GM19397 (cell line): ENCODE data around the gene SLAMF9.

Source experiments
- ATAC-seq: cut with Tn5 transposase; IDR thresholded peaks from one replicate; pipeline ENCODE4 v1.9.1; 2021; ENCODE audit warnings: mild to moderate bottlenecking, moderate library complexity; ENCODE audit not compliant: unreplicated experiment

Gene SLAMF9

DNA sequence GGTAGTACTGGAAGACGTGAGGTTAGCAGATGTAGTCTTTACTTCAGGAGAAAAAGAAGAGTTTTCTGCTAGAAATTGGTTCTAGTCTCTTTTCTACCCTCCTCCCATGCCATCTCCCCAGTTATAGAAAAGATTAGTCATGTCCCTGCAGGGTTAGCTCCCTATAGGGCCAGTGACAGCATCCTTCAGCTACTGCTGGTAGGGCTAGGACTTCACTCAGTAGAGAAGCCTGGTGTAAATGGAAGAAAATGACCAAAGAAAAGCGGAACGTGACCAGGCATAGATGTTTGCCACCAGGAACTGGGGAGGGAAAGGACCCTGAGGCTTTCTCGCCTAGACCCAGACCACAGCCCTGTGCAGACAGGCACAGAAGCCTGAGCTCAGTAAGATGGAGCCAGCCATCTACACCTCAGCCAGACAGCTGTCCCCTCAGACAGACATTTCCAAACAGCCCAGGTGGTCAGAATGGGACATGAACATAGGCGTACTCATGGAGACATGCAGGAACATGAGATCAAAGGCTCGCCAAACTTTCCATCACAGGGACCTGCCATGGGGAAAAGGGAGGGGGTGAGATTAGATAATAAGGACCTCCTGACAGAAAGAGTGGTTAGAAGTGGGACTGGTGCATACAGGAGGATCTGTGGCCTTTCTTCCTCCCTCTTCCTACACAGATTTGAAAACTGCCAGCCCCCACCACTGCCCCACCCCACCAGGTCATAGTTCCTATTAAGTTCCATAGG lies 23.5 kb upstream of the SLAMF9 start:
- no peak for ATAC-seq

DNA sequence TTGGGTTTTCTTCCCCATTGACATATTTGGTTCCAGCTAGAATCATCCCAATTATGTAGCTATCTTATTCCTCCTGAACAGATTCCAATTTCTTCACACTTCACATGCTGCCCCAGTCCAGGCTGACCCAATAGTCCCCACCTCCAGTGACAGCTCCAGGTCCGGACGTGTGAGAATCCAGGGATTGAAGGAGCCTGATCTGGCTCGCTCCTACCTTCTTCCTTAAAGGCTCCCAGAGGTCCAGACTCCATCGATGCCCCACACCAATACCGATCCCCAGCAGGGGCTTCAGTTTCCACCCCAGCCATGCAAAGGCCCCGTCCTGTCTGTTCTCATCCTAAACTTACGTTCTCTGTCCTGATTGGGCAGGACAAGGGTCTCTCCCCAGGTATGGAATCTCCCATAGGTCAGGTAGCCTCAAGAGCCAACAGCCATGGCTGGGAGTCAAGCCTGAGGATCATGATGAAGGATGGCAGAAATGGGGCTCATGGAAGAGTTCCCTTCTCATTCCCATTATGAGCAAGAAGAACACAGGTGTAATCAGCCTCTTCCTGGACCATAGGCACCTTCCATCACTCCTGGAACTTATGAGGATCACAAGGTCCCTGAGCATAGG lies 20.4 kb upstream of the SLAMF9 start:
- no peak for ATAC-seq

DNA sequence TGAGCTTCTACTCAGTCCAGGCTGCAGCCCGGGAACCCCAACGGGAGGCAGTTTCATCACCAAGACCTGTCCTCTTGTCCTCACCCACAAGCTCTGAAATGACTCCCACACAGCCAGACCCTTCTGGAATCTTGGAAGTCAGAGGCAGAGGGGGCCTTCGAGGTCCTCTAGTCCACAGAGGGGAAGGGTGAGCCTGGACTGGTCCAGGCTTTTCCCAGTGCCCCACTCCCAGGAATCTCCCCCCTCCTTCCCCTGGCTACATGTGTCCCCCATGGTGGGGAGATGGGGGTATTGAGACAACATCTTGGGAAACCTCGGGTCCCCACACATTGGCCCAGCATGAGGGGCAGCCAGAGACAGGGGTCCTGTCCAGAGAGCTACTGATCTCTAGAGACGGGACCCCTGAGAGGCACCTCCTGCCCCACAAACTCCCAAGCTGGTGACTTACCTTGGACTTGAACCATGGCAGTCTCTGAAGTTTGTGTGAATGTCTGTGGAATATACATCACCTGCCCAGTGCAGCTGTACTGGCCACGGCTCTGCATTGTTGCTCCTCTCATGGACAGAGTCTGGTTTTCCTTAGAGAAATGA lies 19.4 kb upstream of the SLAMF9 start:
- ATAC-seq, result no peak

DNA sequence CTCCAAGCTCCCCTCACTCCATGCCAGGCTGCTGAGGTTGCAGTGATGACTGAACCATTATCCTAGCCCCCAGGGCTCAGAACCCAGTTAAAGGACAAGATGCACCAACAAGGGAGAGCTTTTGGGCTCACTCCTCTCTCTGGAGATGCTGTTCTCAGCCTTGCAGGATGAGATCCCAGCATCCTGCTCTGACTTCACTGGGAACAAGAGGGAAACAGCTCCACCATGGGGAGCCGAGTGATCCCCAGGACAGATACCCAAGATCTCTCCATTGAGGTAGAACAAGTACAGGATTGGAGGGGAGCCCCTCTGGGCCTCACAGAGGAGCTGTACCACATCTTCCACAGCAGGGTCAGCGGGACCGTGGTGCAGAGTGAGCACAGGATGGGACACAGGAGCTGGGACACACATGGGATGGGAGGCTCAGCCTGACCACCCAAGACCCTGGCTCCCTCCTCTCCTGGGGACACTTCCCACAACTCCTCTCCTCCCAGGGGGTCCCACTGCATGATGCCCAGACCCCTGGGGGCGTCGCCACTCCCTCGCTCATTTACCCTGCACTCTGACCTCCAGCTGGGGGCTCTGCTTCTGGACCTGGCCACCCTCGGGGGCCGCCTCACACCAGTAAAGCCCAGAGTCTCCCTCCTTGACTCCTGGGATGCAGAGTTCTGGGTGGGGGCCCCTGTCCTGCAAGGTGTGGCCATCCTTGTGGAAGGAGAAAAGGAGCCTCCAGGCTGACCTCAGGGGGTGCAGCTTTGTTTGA lies 18.6 kb upstream of the SLAMF9 start:
- ATAC-seq, result no peak

DNA sequence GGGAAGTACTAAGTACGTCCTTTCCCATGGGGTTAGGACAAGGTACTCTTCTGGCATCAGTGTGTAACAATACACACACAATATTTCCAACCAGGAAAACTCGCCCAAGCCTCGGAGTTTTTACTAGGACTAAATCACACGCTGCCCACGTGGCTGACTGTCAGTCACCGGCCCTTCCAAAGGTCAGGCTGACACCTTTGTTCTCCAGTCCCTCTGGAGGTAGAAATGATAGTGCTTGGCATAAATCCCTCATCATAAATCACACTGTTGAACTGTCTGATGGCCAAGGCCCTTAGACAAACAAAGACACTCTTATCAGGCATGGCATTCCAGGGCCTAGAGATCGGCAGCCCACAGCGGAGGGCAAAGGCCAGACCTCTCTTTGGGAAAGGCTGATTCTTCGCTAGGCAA lies 16.9 kb upstream of the SLAMF9 start:
- ATAC-seq, result no peak

DNA sequence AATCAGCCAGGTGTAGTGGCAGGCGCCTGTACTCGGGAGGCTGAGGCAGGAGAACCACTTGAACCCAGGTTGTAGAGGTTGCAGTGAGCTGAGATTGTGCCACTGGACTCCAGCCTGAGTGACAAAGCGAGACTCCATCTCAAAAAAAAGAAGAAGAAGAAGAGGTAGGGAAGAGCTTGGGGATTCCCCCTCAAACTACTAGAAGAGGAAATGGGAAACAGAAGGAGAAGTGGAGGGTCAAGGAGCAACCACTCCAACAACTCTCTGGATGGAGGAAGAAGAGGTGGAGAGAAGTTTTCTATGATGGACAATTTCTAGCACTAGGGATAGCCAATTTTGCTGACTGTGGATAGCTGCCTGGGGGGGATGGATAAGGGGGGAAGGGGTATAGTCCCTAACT lies 14.9 kb upstream of the SLAMF9 start:
- ATAC-seq, result no peak

DNA sequence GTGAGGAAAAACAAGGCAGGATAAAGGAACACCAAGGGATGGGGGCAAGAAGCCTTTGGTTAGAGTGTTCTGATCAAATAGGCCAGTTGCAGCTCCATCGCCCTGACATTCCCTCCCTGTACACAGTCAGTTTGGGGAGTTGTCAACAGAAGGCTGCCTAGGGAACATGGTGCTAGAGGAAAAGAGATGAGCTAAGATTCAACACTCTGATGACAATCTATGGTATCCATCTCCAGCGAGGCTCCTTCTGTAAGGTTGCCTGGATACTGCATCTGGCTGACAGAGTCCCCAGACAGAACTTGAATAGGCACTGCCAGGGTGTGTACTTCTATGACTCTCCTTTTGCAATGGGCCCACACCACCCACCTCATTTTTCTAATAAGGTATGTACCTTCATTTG lies 11.2 kb upstream of the SLAMF9 start:
- ATAC-seq, result no peak

DNA sequence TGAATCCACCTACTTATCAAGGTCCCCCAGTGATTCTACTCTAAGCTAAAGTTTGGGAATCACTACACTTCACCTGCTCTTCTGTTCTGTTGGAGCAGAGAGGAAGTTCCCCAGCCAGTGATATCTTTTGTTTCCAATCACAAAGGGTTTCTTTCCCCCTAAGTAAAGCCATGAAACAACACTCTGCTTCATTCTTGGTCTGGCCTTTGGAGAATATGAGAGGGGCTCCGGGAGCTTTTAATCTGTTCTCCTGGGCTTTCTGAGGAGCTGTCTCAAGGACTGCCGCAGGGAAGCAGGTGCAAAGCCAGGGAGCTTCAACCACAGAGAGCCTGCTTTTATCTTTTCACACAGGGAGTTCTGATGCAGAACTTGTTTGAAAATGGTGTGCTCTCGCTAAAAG lies 10.1 kb upstream of the SLAMF9 start:
- no peak for ATAC-seq

DNA sequence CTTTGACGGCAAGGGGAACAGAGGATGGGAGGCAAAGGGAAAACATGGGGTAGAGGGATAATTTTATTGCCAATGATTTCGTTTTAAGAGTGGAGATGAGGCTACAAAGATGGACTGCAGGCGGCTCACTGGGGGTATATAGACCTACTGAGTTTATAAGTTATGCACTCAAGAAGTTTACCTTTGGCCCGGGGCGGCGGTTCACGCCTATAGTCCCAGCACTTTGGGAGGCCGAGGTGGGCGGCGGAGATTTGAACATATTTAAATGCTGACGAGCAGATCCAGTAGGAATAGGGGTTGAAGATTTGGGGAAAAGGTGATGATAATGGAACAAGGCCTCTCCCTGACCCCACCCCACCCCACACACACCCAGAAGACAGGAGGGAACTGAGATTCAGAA lies 8.1 kb upstream of the SLAMF9 start:
- ATAC-seq, result no peak

DNA sequence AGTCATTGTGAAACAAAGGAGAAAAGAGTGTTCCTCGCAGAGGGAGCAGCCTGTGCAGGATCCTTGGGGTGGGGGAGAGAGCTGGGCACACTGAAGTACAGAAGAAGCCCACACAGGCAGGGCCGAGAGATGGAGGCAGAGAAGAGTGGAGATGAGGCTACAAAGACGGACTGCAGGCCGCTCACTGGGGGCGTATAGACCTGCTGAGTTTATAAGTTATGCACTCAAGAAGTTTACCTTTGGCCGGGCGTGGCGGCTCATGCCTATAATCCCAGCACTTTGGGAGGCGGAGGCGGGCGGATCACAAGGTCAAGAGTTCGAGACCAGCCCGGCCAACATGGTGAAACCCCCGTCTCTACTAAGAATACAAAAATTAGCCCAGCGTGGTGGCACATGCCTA lies 7.6 kb upstream of the SLAMF9 start:
- ATAC-seq, result no peak

DNA sequence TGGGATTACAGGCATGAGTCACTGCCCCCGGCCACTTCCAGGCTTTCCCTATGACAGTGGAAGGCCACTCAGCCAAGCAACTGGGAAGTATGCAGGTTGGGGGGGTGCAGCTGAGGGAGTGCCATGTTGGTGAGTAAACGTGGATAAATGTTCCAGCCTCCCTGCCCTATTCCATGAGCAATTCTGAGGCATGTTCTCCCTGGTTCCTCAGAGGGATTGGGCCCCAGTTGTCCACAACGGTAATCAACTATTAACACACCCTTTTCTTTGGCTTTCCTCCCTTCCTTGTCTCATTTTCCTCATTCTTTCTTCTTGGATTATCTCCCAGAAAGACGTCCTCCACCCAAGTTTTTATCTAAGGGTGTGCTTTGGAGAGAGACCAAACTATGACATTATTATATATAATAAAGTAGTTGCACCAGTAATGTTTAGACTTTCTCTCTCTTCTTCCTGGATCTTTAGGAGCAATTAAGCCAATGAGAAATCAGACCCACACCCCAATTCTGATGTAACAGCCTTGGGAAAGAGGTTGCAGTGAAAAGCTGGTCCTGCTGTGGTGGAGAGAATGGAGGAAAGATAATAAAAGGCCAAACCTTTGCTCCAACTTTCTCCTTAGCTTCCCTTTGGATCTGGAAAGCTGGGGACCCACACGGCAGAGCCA lies 6.8 kb upstream of the SLAMF9 start:
- ATAC-seq, result no peak

DNA sequence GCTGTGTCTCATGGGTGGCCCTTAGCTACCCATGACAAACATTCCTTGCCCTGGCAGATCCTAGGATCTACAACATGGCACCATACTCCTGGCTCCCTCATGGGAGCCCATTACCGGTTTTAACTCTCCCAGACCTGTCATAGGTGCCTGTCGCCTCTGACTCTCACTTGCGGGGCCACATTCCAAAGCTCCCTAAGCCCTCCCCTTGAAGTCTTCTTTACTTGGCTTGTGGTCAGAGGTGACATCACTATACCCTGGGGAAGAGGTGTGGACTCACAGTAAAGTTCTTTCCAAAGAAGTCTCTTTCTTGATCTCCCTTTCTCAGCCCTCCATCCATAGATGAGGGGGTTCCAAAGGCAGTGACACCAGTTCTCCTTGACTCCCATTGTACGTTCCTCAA lies 5.4 kb upstream of the SLAMF9 start:
- ATAC-seq, result peak; percentile 13

DNA sequence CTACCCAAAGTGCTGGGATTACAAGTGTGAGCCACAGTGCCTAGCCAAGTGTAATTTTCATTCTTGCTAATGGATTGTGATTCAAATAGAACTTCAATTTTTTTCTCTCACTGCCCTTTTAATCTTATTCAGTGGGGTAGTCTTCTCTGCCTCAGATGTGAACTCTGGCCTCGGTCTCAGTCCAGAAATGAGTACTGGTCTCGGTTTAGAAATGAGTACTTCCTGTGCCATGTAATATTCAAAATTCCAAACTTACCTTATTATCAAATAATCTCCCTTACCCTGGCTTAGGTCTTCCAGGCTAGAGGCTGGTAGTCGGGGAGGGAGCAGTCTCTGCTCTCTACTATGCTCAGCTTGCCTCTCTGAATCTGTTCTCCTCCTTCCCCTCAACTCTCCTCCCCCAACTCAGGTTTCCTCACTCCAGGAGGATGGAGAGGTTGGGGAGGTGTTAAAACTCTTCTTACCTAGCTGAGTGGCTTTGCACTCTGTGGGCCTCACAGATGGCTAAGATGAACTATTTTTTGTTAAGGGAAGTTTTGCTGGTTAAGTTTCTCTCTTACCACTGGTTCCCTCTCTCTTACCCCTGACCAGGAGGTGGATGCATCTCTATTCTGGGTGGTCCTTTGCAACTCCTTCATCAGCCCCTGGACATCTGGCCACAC lies 4.8 kb upstream of the SLAMF9 start:
- peak; percentile 54 for ATAC-seq

DNA sequence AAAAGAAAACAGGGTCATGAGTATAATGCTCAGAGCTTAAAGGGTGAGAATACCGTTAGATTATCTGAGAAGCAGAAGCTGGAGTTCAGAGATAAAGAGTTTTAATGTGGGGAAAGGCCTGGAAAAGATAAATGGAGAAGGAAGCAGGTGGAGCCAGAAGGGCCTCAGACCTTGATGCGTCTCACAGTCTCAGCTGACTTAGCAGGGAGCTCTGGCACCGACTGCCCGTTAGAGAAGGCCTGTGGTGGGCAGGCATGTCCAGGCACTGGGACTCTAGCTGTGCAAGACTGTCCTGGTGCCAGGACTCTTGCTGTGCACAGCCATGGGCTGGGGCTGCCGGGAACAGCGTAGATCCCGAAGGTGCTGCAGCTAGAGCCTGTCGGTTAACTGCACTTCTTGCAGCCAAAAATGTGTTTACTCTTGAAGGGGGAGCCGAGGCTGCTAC lies 3.8 kb upstream of the SLAMF9 start:
- no peak for ATAC-seq

DNA sequence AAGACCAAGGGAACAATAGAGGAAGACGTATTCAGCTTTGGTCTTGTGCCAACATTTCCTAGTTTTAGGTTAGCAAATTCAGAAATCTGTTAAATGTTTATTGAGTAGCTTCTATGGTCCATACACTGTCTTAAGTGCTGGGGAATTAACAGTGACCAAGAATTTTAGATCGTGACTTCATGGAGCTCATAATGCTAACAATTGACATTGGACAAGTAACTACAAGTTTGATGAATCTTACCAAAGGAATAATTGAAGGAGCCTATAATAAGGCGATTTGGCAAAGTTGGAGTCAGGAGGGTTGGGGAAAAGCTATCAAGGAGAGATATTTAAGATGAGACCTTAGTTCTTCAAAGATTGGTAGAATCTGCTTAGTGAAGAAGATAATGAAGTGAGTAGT lies 1.4 kb upstream of the SLAMF9 start:
- ATAC-seq, result no peak

DNA sequence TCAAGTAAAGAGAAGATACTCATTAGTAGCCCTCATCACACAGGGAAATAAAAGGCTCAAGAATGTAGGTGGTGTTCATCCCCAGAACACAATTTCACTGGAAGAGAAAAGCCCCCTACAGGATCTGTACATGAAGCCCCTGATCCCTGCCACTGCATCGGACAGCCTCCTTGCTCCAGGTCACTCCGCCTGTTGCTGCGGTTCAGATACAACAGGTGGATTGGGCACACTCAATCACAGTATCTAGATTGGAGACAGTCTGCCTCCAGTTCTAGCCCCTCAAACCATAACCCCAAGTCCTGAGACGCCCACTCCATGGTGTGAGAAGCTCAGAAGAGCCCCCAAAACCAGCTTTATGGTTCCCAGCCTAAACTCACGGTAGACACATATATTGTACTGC lies 1.1 kb downstream of the SLAMF9 start:
- ATAC-seq, result no peak

DNA sequence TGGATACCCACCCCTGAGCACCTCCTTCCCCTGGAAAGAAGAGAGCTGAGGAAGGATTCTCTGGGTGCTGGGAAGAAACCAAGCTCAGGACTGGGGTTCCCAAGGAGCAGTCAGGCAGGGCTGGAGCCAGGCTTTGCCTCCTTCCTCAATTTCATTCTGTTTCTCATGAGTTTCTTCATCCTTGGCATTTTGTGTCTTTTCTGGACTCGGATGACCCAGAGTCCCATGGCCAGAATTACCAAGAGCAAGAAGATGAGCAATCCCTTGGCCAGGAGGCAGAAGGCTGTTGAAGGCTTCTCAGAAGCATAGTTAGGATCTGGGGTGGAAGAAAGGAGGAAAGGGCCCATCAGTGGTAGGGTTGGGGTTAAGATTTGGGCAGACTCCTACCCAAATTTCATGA lies 2.5 kb downstream of the SLAMF9 start:
- ATAC-seq, result no peak

DNA sequence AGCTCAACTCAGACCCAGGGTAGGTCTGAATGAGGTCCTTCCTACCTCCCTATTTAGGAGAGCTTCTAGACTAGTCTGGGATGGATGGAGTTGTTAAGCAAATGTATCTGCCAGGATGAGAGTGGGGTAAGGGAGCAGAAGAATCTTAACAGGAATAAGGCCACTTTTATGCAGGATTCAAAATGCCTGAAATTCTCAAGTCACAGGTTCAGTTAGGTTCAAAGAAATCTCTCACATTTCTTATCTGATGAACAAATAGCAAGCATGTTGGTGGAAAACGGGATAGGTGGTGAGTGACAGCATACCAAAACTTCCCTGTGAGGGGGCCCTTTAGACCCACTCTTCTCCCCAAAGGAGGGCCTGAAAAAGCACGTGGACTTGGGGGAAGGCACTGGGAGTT lies 3.0 kb downstream of the SLAMF9 start:
- ATAC-seq, result no peak

DNA sequence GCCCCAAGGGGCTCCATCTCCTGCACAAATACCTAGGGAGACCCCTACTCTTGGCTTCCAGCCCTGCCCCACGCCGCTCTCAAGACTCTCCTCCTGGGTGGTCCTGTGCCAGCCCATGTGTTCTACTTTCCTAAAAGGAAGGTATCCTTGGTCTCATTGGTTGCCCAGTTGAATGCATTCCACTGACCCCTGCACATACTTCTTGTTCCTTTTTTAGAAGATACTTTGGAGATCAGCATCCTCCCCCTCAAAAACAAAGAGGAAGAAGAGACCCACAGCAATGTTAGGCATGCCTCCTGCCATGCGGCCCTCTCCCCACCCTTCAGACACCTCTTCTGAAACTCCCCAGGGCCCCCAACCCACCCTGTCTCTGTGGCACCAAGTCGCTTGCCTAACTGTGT lies 4.1 kb downstream of the SLAMF9 start:
- ATAC-seq, result no peak

DNA sequence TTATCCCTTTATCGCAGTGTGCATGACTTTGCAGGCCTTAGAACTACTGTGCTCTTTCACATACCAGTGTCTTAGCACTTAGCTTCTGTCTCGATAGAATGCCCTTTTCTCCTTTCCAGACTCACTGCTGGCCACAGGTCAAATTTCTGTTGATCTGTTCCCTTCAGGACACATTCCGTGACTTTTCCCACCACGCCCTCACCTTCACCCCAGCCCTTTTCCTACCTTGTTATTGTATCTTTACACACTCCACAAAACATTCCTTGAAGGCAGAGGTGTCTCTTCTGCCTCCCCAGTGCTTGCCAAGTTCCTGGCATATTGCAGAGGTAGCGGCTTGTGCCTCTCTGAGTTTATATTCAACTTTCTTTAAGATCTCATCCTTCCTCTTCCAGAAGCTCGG lies 4.9 kb downstream of the SLAMF9 start:
- ATAC-seq, result no peak

DNA sequence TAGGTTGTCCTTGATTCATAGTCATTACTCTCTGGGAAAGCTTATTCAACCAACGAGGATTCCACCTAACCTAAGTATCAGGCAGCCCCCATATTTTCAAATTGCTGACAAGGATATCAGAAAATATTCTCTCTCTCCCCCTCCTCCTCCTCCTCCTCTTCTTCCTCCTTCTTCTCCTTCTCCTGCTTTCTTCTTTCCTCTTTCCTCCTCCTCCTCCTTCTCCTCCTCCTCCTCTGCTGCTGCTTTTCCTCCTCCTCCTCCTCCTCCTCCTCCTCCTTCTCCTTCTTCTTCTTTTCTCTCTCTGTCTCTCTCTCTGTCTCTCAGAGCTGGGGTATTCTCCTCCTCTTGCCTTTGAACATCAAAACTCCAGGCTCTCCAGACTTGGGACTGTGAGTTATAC lies 6.1 kb downstream of the SLAMF9 start:
- no peak for ATAC-seq
